GM12878 (cell line): ENCODE results near the gene HEMK1. TPM values are rescaled to one million over a fixed set of nuclear protein-coding genes. Genes with fewer than 3 reads are reported as not detected.

ENCODE experiments used
- ATAC-seq: fragments of 200-7000 bp; cut with Tn5 transposase; 3 replicates; pipeline ENCODE4 v1.9.1; 2020; ENCODE audit warnings: mild to moderate bottlenecking, moderate library complexity
- BruUV-seq: library from RNA; stranded (reverse); fragments of 400-500 nt; replicated peaks from 2 replicates; lab custom pipeline; 2021; lab: Mats Ljungman, UMichigan
- CTCF ChIA-PET: fragments of 300-600 bp; sonication (Branson Sonifier 250); formaldehyde crosslinking; extraction: SDS; loops from one replicate; lab custom pipeline; 2021; ENCODE audit warnings: inconsistent platforms; lab: Yijun Ruan, JAX
- POLR2A ChIA-PET: fragments of 350-600 bp; formaldehyde crosslinking; extraction: SDS; loops from one replicate; lab custom pipeline; 2021; ENCODE audit warnings: inconsistent platforms; lab: Charles Lee
- RAD21 ChIA-PET: fragments of 300-600 bp; sonication (Branson Sonifier 250); formaldehyde crosslinking; loops from one replicate; lab custom pipeline; 2023; ENCODE audit warnings: antibody characterized with exemption; ENCODE audit not compliant: unreplicated experiment; lab: Charles Lee
- SMC1A ChIA-PET: fragments of 300-600 bp; sonication (Branson Sonifier 250); formaldehyde crosslinking; loops from one replicate; lab custom pipeline; 2023; ENCODE audit not compliant: unreplicated experiment, uncharacterized antibody; lab: Charles Lee
- DNase-seq: peaks from one replicate; pipeline ENCODE4 v3.0.0-alpha.2; 2011; ENCODE audit warnings: low read depth, low spot score
- FAIRE-seq: peaks from 3 replicates; lab custom pipeline; 2011; peaks lifted over from hg19 to GRCh38; lab: Jason Lieb, UNC
- H2AFZ ChIP-seq: 2 replicates; pipeline ENCODE4 v1.6.0; 2011; ENCODE audit warnings: low read depth, low read length, control low read depth; ENCODE audit not compliant: control insufficient read depth
- H3K27ac ChIP-seq: 2 replicates; pipeline ENCODE4 v1.5.1; 2011; ENCODE audit warnings: control low read depth; ENCODE audit not compliant: control insufficient read depth, insufficient read depth
- H3K27me3 ChIP-seq, 2 experiments: replicated peaks in 1 of 2; 2 replicates each; pipeline versions ENCODE4 v1.6.0 to v1.6.1; 2011; ENCODE audit warnings: low read length in 1 of 2; ENCODE audit not compliant: control insufficient read depth in 2 of 2, insufficient read depth in 2 of 2
- H3K36me3 ChIP-seq, 2 experiments: 2 replicates each; pipeline ENCODE4 v1.5.1; 2011; ENCODE audit warnings: low read length in 1 of 2; ENCODE audit not compliant: control insufficient read depth in 2 of 2, insufficient read depth in 2 of 2
- H3K4me1 ChIP-seq: 2 replicates; pipeline ENCODE4 v1.6.1; 2011; ENCODE audit warnings: mild to moderate bottlenecking, low read length, moderate library complexity, mixed read lengths; ENCODE audit not compliant: control insufficient read depth, insufficient read depth
- H3K4me2 ChIP-seq: 2 replicates; pipeline ENCODE4 v1.6.0; 2011; ENCODE audit warnings: control low read depth; ENCODE audit not compliant: control insufficient read depth, insufficient read depth
- H3K4me3 ChIP-seq: fragments of 200-600 bp; sonication (generic); 2 replicates; pipeline ENCODE4 v1.5.1; 2016
- H3K79me2 ChIP-seq: 2 replicates; pipeline ENCODE4 v1.6.0; 2011; ENCODE audit warnings: low read length; ENCODE audit not compliant: control insufficient read depth, insufficient read depth
- H3K9ac ChIP-seq: 2 replicates; pipeline ENCODE4 v1.8.0; 2011; ENCODE audit warnings: low read length, control low read depth, mixed read lengths; ENCODE audit not compliant: control insufficient read depth, insufficient read depth
- H3K9me3 ChIP-seq: replicated peaks from 3 replicates; pipeline ENCODE4 v1.5.1; 2011; ENCODE audit warnings: mild to moderate bottlenecking, low read length; ENCODE audit not compliant: control insufficient read depth, insufficient read depth
- H4K20me1 ChIP-seq: 2 replicates; pipeline ENCODE4 v1.6.0; 2011; ENCODE audit not compliant: control insufficient read depth, insufficient read depth
- ATF7 ChIP-seq: fragments of 450-650 bp; IDR thresholded peaks from 2 replicates; pipeline ENCODE4 v1.6.1; 2016; ENCODE audit warnings: low read depth, mild to moderate bottlenecking
- BACH1 ChIP-seq: fragments of 450-650 bp; IDR thresholded peaks from 2 replicates; pipeline ENCODE4 v1.6.1; 2017; ENCODE audit warnings: mild to moderate bottlenecking, borderline replicate concordance
- BMI1 ChIP-seq: fragments of 450-650 bp; IDR thresholded peaks from 2 replicates; pipeline ENCODE4 v1.6.1; 2016; ENCODE audit warnings: mild to moderate bottlenecking, moderate library complexity, borderline replicate concordance
- BRCA1 ChIP-seq: IDR thresholded peaks from 2 replicates; pipeline ENCODE4 v1.6.1; 2011; ENCODE audit warnings: low read depth, low read length, improper control_type of control experiment
- CBX3 ChIP-seq: fragments of 200-600 bp; sonication (generic); IDR thresholded peaks from 2 replicates; pipeline ENCODE4 v1.6.1; 2016; ENCODE audit warnings: low read depth, borderline replicate concordance
- CBX5 ChIP-seq: sonication (generic); IDR thresholded peaks from 2 replicates; pipeline ENCODE4 v1.6.1; 2016; ENCODE audit warnings: low read depth, moderate library complexity, mild to moderate bottlenecking, inconsistent platforms
- CHD4 ChIP-seq: fragments of 200-600 bp; sonication (generic); IDR thresholded peaks from 2 replicates; pipeline ENCODE4 v1.6.1; 2016; ENCODE audit warnings: mild to moderate bottlenecking
- DPF2 ChIP-seq: fragments of 450-650 bp; IDR thresholded peaks from 2 replicates; pipeline ENCODE4 v1.6.1; 2017; ENCODE audit warnings: mild to moderate bottlenecking
- HDGF ChIP-seq: fragments of 450-650 bp; IDR thresholded peaks from 2 replicates; pipeline ENCODE4 v1.6.1; 2016; ENCODE audit warnings: antibody characterized with exemption
- IRF5 ChIP-seq: fragments of 450-650 bp; IDR thresholded peaks from 2 replicates; pipeline ENCODE4 v1.6.1; 2017; ENCODE audit warnings: borderline replicate concordance
- NR2C2 ChIP-seq: IDR thresholded peaks from 2 replicates; pipeline ENCODE4 v1.6.1; 2011; ENCODE audit warnings: borderline replicate concordance, low read depth; ENCODE audit not compliant: control insufficient read depth, insufficient read length
- NR2F1 ChIP-seq: fragments of 450-650 bp; conservative IDR thresholded peaks from 2 replicates; pipeline ENCODE4 v1.6.1; 2017; ENCODE audit warnings: mild to moderate bottlenecking
- PBX3 ChIP-seq: IDR thresholded peaks from 2 replicates; pipeline ENCODE4 v1.6.1; 2011; ENCODE audit warnings: mild to moderate bottlenecking, low read depth, low read length, moderate library complexity; ENCODE audit not compliant: insufficient replicate concordance
- RAD21 ChIP-seq: IDR thresholded peaks from 2 replicates; pipeline ENCODE4 v1.6.1; 2011; ENCODE audit warnings: mild to moderate bottlenecking, low read depth, low read length, moderate library complexity; ENCODE audit not compliant: insufficient read depth
- RBBP5 ChIP-seq: fragments of 200-600 bp; sonication (generic); conservative IDR thresholded peaks from 2 replicates; pipeline ENCODE4 v1.6.1; 2016
- WRNIP1 ChIP-seq: IDR thresholded peaks from 2 replicates; pipeline ENCODE4 v1.6.1; 2011; ENCODE audit warnings: low read depth, low read length, improper control_type of control experiment, borderline replicate concordance
- ZNF274 ChIP-seq: IDR thresholded peaks from one replicate; pipeline ENCODE4 v1.8.0; 2011; ENCODE audit not compliant: insufficient read length, insufficient read depth
- WGBS: methylation state at CpG from one replicate; pipeline ENCODE4 v1.1.6; 2016; ENCODE audit warnings: low lambda C conversion rate; ENCODE audit not compliant: insufficient replicate concordance, insufficient coverage; ENCODE audit errors: missing lambda C conversion rate; 5-methylcytosine and 5-hydroxymethylcytosine counted together
- in situ Hi-C: fragments of 300-500 bp; cut with MboI; formaldehyde crosslinking; loops from 9 replicates; pipeline ENCODE4 v1.14.3; 2018; ENCODE audit warnings: mixed read lengths
- intact Hi-C: fragments of 100-400 bp; cut with micrococcal nuclease; formaldehyde crosslinking; loops from one replicate; pipeline ENCODE4 v1.14.2; 2022; ENCODE audit not compliant: unreplicated experiment
- polyA plus RNA-seq, 11 experiments: library from polyadenylated mRNA; depleted of rRNA in 4 of 11; unstranded in 6 of 11; stranded (reverse) in 5 of 11; fragments of >200 nt; fragmentation: Nextera tagmentation in 4 of 11; fragmentation: Illumina TruSeq in 1 of 11; extraction: Ambion mirVana in 4 of 11; extraction: Trizol in 1 of 11; gene quantifications; 1 replicate in 1 of 11; 2 replicates in 10 of 11; pipeline versions ENCODE4 v1.2.1 to v1.2.3, GENCODE V29; 2011 to 2016; ENCODE audit warnings: inconsistent platforms in 2 of 11, missing spikeins in 2 of 11, low read depth in 1 of 11
- total RNA-seq, 4 experiments: library from RNA; depleted of rRNA in 3 of 4; stranded (reverse); fragments of >200 nt in 3 of 4; fragmentation: Illumina TruSeq in 1 of 4; extraction: Trizol in 1 of 4; gene quantifications; 2 replicates each; pipeline versions ENCODE4 v1.2.1 to v1.2.3, GENCODE V29; 2013 to 2021

HEMK1 gene
- total and polyA plus RNA-seq, 10 of the 15 experiments (the other 5 are each of a cell fraction or from before 2014, with no cell fraction given), result 2.8 to 19.0 (median 12.0) TPM

DNA sequence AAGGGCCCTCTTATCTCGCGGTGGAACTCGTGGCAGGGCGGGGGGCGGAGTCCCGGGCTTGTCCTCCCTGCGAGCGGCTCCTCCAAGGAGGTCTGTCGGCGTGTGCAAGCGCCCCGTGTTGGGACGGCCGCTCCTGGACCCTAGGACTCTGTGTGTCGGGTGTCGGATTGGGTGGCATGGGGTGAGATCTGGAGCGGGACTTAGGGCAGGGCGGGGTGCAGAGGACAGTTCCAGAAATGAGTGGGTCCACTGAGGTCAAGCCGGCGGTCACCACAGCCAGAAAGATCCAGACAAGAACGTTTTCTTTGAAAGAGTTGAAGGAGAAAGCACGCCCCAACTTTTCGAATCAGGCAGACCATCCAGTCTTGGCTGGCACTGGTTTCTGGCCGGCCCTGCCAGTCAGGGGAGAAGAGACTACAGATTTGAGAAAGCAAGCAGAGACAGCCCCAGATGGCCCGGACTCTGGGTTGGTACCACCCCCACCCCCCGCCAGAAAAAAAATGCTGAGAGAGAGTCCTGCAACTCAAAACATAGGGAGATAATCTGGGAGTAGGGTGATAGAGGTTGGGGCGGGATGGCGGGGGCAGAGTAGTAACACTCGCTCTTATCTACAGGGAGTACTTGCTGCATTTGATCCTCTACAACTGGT, 43.0 kb downstream of the HEMK1 start:
- no peak overlapping the region; the same call in 1 of the 2 replicates for H3K9ac ChIP-seq
- H3K4me1 ChIP-seq, result peaks cover 19% of the 10 kb centered on the region

More for the DNA sequence above, 43.0 kb downstream of the HEMK1 start:
- 15% methylated on average over 17 of the region's 29 CpGs for WGBS
- RAD21 ChIA-PET, result interaction anchor here (0.7 to 12.9 kb wide), 17 partner anchors 10 to 888 kb away, joined by 3 to 244 read pairs (median 5); partner anchors contain the start of genes C3orf18, CYB561D2, DCAF1 and HEMK1
- Histone ChIP-seq H3K4me3 (peak overlapping the region; percentile 85), H4K20me1 (no peaks in the 10 kb centered on the region), H3K27me3 (no peaks in the 10 kb centered on the region), H3K9me3 (no peaks in the 10 kb centered on the region), H3K36me3 (no peaks in the 10 kb centered on the region), H3K27ac (no peak overlapping the region), H2AFZ (peak overlapping the region; percentile 50), H3K79me2 (no peaks in the 10 kb centered on the region), H3K4me2 (peak overlapping the region; percentile 97)
- no TSS peak for BruUV-seq
- intact Hi-C loops (no loop called here), in situ Hi-C loops (loop anchor here (5.0 to 25.0 kb wide), 3 partner anchors 35 to 1075 kb away; no protein-coding TSS in a partner anchor)
- ATAC-seq (peak; percentile 8; the same call in 2 of the 3 replicates), DNase-seq (no peak), FAIRE-seq (no peak)
- SMC1A ChIA-PET, result interaction anchor here (0.7 to 11.4 kb wide), 11 partner anchors 11 to 275 kb away, joined by 3 to 186 read pairs (median 5); partner anchors contain the start of genes C3orf18 and HEMK1
- TF ChIP-seq HDGF, result 0 out of 2 replicates have a peak, but pooled peaks have one; percentile 23
- TF ChIP-seq IRF5, result no peak
- no peak for TF ChIP-seq WRNIP1
- 0 out of 2 replicates have a peak, but pooled peaks have one; percentile 10 for TF ChIP-seq DPF2
- TF ChIP-seq RBBP5, result no peak
- TF ChIP-seq BRCA1, result no peak
- no peak for TF ChIP-seq CHD4
- no peak for TF ChIP-seq ZNF274
- no peak for TF ChIP-seq CBX5
- no peak for TF ChIP-seq RAD21
- no peak for TF ChIP-seq BMI1
- TF ChIP-seq NR2C2, result no peak
- TF ChIP-seq ATF7, result no peak
- no peak for TF ChIP-seq BACH1
- no peak for TF ChIP-seq PBX3
- peak; percentile 47; the same call in 1 of the 2 replicates for TF ChIP-seq NR2F1
- no peak for TF ChIP-seq CBX3
- POLR2A ChIA-PET, result interaction anchor here (0.6 to 5.0 kb wide), 10 partner anchors 11 to 275 kb away, joined by 3 to 54 read pairs (median 7); partner anchors contain the start of genes C3orf18 and HEMK1
- CTCF ChIA-PET, result interaction anchor here (0.9 to 13.9 kb wide), 24 partner anchors 7 to 889 kb away, joined by 3 to 410 read pairs (median 5); partner anchors contain the start of genes C3orf18 and HEMK1
